Liver (tissue), 9 donors: ENCODE data around the gene DAD1. TPM values are rescaled to one million over a fixed set of nuclear protein-coding genes. Genes with fewer than 3 reads are reported as not detected.

Experiments used
- DNase-seq: peaks from one replicate; pipeline ENCODE4 v3.0.0-alpha.2; 2017; ENCODE audit warnings: low spot score
- H3K27ac ChIP-seq, 2 donors: one replicate each; pipeline ENCODE4 v1.7.0; 2013; ENCODE audit warnings: inconsistent platforms in 2 of 2, low read length in 2 of 2, control low read depth in 1 of 2, low read depth in 1 of 2, mild to moderate bottlenecking in 1 of 2
- H3K27me3 ChIP-seq, 4 donors: one replicate each; pipeline versions ENCODE4 v1.6.1 to v1.7.0; 2013; ENCODE audit warnings: low read length in 3 of 4, inconsistent platforms in 1 of 4, mild to moderate bottlenecking in 1 of 4, moderate library complexity in 1 of 4; ENCODE audit not compliant: control insufficient read depth in 4 of 4, insufficient read depth in 4 of 4
- H3K36me3 ChIP-seq, 4 donors: one replicate each; pipeline versions ENCODE4 v1.6.1 to v1.7.0; 2013; ENCODE audit warnings: low read length in 3 of 4, mild to moderate bottlenecking in 3 of 4, low read depth in 1 of 4, moderate library complexity in 1 of 4; ENCODE audit not compliant: control insufficient read depth in 4 of 4, insufficient read depth in 3 of 4
- H3K4me1 ChIP-seq, 4 donors: one replicate each; pipeline versions ENCODE4 v1.6.1 to v1.7.0; 2013; ENCODE audit warnings: low read length in 3 of 4, mild to moderate bottlenecking in 3 of 4, moderate library complexity in 1 of 4; ENCODE audit not compliant: control insufficient read depth in 4 of 4, insufficient read depth in 4 of 4
- H3K4me3 ChIP-seq, 3 donors: one replicate each; pipeline versions ENCODE4 v1.6.1 to v1.7.0; 2013; ENCODE audit warnings: low read length in 3 of 3, control low read depth in 1 of 3, low read depth in 1 of 3, mild to moderate bottlenecking in 1 of 3
- H3K9ac ChIP-seq, 2 donors: one replicate each; pipeline ENCODE4 v1.7.0; 2013; ENCODE audit warnings: low read length in 2 of 2, mild to moderate bottlenecking in 2 of 2, moderate library complexity in 2 of 2, control low read depth in 1 of 2, low read depth in 1 of 2
- H3K9me3 ChIP-seq, 4 donors: one replicate each; pipeline versions ENCODE4 v1.6.1 to v1.7.0; 2013; ENCODE audit warnings: low read length in 3 of 4; ENCODE audit not compliant: control insufficient read depth in 4 of 4
- ATF3 ChIP-seq: IDR thresholded peaks from 2 replicates; pipeline ENCODE4 v1.6.1; 2016; ENCODE audit warnings: antibody characterized with exemption
- CTCF ChIP-seq: fragments of 150-350 bp; IDR thresholded peaks from 2 replicates; pipeline ENCODE4 v1.5.1; 2017; ENCODE audit warnings: improper control_type of control experiment, low read depth, low read length; ENCODE audit not compliant: missing input control
- EGR1 ChIP-seq, 2 donors: IDR thresholded peaks; 2 replicates each; pipeline ENCODE4 v1.6.1; 2016 to 2018; ENCODE audit warnings: antibody characterized with exemption in 2 of 2, low read depth in 2 of 2
- FOXA2 ChIP-seq: IDR thresholded peaks from 2 replicates; pipeline ENCODE4 v1.6.1; 2016; ENCODE audit warnings: antibody characterized with exemption
- GABPA ChIP-seq, 2 donors: IDR thresholded peaks in 1 of 2; conservative IDR thresholded peaks in 1 of 2; 2 replicates each; pipeline ENCODE4 v1.6.1; 2016; ENCODE audit warnings: antibody characterized with exemption in 2 of 2, mild to moderate bottlenecking in 1 of 2, moderate library complexity in 1 of 2
- HNF4A ChIP-seq, 2 donors: conservative IDR thresholded peaks; 2 replicates each; pipeline ENCODE4 v1.6.1; 2016; ENCODE audit warnings: antibody characterized with exemption in 2 of 2, mild to moderate bottlenecking in 2 of 2
- HNF4G ChIP-seq: IDR thresholded peaks from 2 replicates; pipeline ENCODE4 v1.6.1; 2016; ENCODE audit warnings: antibody characterized with exemption
- JUND ChIP-seq, 2 donors: IDR thresholded peaks; 2 replicates each; pipeline ENCODE4 v1.6.1; 2016; ENCODE audit warnings: antibody characterized with exemption in 2 of 2
- MAX ChIP-seq: IDR thresholded peaks from 2 replicates; pipeline ENCODE4 v1.6.1; 2016; ENCODE audit warnings: antibody characterized with exemption
- NR2F2 ChIP-seq: IDR thresholded peaks from 2 replicates; pipeline ENCODE4 v1.6.1; 2016; ENCODE audit warnings: antibody characterized with exemption
- RAD21 ChIP-seq, 2 donors: IDR thresholded peaks; 2 replicates each; pipeline ENCODE4 v1.6.1; 2016; ENCODE audit warnings: antibody characterized with exemption in 2 of 2, mild to moderate bottlenecking in 2 of 2
- REST ChIP-seq: IDR thresholded peaks from 2 replicates; pipeline ENCODE4 v1.6.1; 2016; ENCODE audit warnings: antibody characterized with exemption, mild to moderate bottlenecking
- SP1 ChIP-seq: IDR thresholded peaks from 2 replicates; pipeline ENCODE4 v1.6.1; 2018; ENCODE audit warnings: antibody characterized with exemption, mild to moderate bottlenecking
- TAF1 ChIP-seq: conservative IDR thresholded peaks from 2 replicates; pipeline ENCODE4 v1.6.1; 2016; ENCODE audit warnings: antibody characterized with exemption, mild to moderate bottlenecking
- YY1 ChIP-seq: IDR thresholded peaks from 2 replicates; pipeline ENCODE4 v1.6.1; 2016; ENCODE audit warnings: antibody characterized with exemption, mild to moderate bottlenecking
- ZBTB33 ChIP-seq: IDR thresholded peaks from 2 replicates; pipeline ENCODE4 v1.6.1; 2016; ENCODE audit warnings: antibody characterized with exemption
- WGBS: extraction: QIAGEN DNeasy Blood & Tissue Kit; methylation state at CpG from one replicate; pipeline ENCODE4 v1.1.7; 2013; 5-methylcytosine and 5-hydroxymethylcytosine counted together
- polyA plus RNA-seq, 2 donors: library from polyadenylated mRNA; stranded (reverse) in 1 of 2; unstranded in 1 of 2; fragments of 200-250 nt in 1 of 2; fragments of >200 nt in 1 of 2; fragmentation: Nextera tagmentation in 1 of 2; extraction: Ambion mirVana in 1 of 2; gene quantifications; one replicate each; pipeline versions ENCODE4 v1.2.1 to v1.2.3, GENCODE V29; 2013 to 2015
- total RNA-seq, 2 donors: library from RNA; depleted of rRNA; stranded (reverse); fragments of >200 nt; gene quantifications; one replicate each; pipeline ENCODE4 v1.2.3, GENCODE V29; 2014
- donor health status: healthy.
- donor health status: healthy.
- donor health status: healthy.
- donor health status: healthy.
- donor health status: healthy.

Gene DAD1
- total and polyA plus RNA-seq, 4 donors: 142 to 254 (median 205) TPM

GRCh38 chr14:22535916-22536315 lies 53.1 kb downstream of the DAD1 start:
- Histone ChIP-seq H3K4me1 (no peaks in the 10 kb centered on the region), H3K27ac (no peak overlapping the region), H3K36me3 (no peaks in the 10 kb centered on the region), H3K4me3 (no peak overlapping the region), H3K9ac (no peak overlapping the region), H3K9me3 (no peaks in the 10 kb centered on the region), H3K27me3 (no peaks in the 10 kb centered on the region)
- no peak for DNase-seq
- TF ChIP-seq ATF3 (no peak), REST (no peak)

- H3K27me3 ChIP-seq: no peaks in the 10 kb centered on the region
- no peak for TF ChIP-seq EGR1 (IDR thresholded peaks at IDR 0.05; ENCODE audit: low read depth in 2 of 2)
- TF ChIP-seq ATF3: no peak
- no peak for TF ChIP-seq CTCF
- no peak for TF ChIP-seq GABPA (IDR thresholded peaks at IDR 0.05 in 1 of 2, conservative IDR thresholded peaks at IDR 0.05 in 1 of 2)
- no peak for TF ChIP-seq MAX
- TF ChIP-seq FOXA2: no peak
- no peak for TF ChIP-seq NR2F2
- no peak for TF ChIP-seq TAF1
- TF ChIP-seq HNF4A (conservative IDR thresholded peaks at IDR 0.05): no peak
- TF ChIP-seq HNF4G: no peak
- no peak for TF ChIP-seq SP1
- no peak for TF ChIP-seq RAD21 (IDR thresholded peaks at IDR 0.05)
- TF ChIP-seq YY1: no peak
- no peak for TF ChIP-seq REST
- no peak for TF ChIP-seq ZBTB33
- TF ChIP-seq JUND (IDR thresholded peaks at IDR 0.05): no peak
- no peak overlapping the region for H3K9ac ChIP-seq
- 90% methylated on average over 1 of the region's 1 CpG for WGBS
- no peak overlapping the region for H3K27ac ChIP-seq
- H3K4me1 ChIP-seq: no peaks in the 10 kb centered on the region
- no peak overlapping the region for H3K4me3 ChIP-seq
- no peaks in the 10 kb centered on the region for H3K9me3 ChIP-seq
- no peaks in the 10 kb centered on the region for H3K36me3 ChIP-seq
- no peak for DNase-seq
Measured at GRCh38 chr14:22535126-22535525, 53.9 kb downstream of the DAD1 start.
